Measurements from ENCODE around the gene VMP1. TPM values are rescaled to one million over a fixed set of nuclear protein-coding genes. Genes with fewer than 3 reads are reported as not detected.
A peak's percentile ranks its signal among the peaks of the same experiment; 100 is the strongest.

VMP1 gene
- total and polyA plus RNA-seq, 2 of the 13 experiments (the other 11 are each of a cell fraction or from before 2014, with no cell fraction given), result 186 to 271 TPM

- TF ChIP-seq PREB (CRISPR knock-in tag; IDR thresholded peaks at IDR 0.05) (no peak), ZEB1 (IDR thresholded peaks at IDR 0.05; ENCODE audit: insufficient replicate concordance, low read depth) (peak; percentile 74), ZNF639 (CRISPR knock-in tag; conservative IDR thresholded peaks at IDR 0.05) (peak; percentile 86), TRAFD1 (CRISPR knock-in tag; IDR thresholded peaks at IDR 0.05; ENCODE audit: borderline replicate concordance) (peak; percentile 58; the same call in 1 of the 2 replicates), ZFY (CRISPR knock-in tag; IDR thresholded peaks at IDR 0.05) (peak; percentile 61), TERF1 (CRISPR knock-in tag; IDR thresholded peaks at IDR 0.05) (no peak), ZUFSP (CRISPR knock-in tag; IDR thresholded peaks at IDR 0.05; ENCODE audit: borderline replicate concordance) (no peak), ZNF414 (CRISPR knock-in tag; IDR thresholded peaks at IDR 0.05) (no peak; the same call in 1 of the 2 replicates), DMTF1 (CRISPR knock-in tag; IDR thresholded peaks at IDR 0.05) (no peak; the same call in 1 of the 2 replicates), PAWR (CRISPR knock-in tag; IDR thresholded peaks at IDR 0.05; ENCODE audit: borderline replicate concordance) (no peak), DNMT3B (CRISPR knock-in tag; conservative IDR thresholded peaks at IDR 0.05) (peak; percentile 86; the same call in 1 of the 2 replicates), SIX4 (CRISPR knock-in tag; IDR thresholded peaks at IDR 0.05) (no peak), ZNF256 (CRISPR knock-in tag; conservative IDR thresholded peaks at IDR 0.05) (peak; percentile 72; the same call in 1 of the 2 replicates), MBNL3 (CRISPR knock-in tag; conservative IDR thresholded peaks at IDR 0.05) (no peak), POLR2A (IDR thresholded peaks at IDR 0.05; ENCODE audit: insufficient read depth in 1 of 2, low read depth in 2 of 2, low read length in 2 of 2) (peak; percentile 91 to 99), ZNF350 (CRISPR knock-in tag; IDR thresholded peaks at IDR 0.05; ENCODE audit: borderline replicate concordance, low read depth) (peak; percentile 91; the same call in 1 of the 2 replicates), NCOA5 (CRISPR knock-in tag; IDR thresholded peaks at IDR 0.05) (no peak)
These were observed at the start of gene VMP1, which contains the start of gene PTRH2 (continued) for GRCh38 chr17:59707149-59707970.
